Fibroblast of the aortic adventitia (primary cell): ENCODE measurements around the gene EEF1AKMT3. TPM values are rescaled to one million over a fixed set of nuclear protein-coding genes. Genes with fewer than 3 reads are reported as not detected.

Source experiments
- DNase-seq: peaks from one replicate; pipeline ENCODE4 v3.0.0-alpha.2; 2010; ENCODE audit warnings: low read depth
- H3K4me3 ChIP-seq: 2 replicates; pipeline ENCODE4 v1.5.1; 2011; ENCODE audit warnings: low read depth, mild to moderate bottlenecking, control low read depth, low read length, moderate library complexity
- CTCF ChIP-seq: IDR thresholded peaks from 2 replicates; pipeline ENCODE4 v1.5.1; 2011; ENCODE audit warnings: mild to moderate bottlenecking, low read length, control low read depth, inconsistent platforms; ENCODE audit not compliant: insufficient read depth
- total RNA-seq: library from RNA; depleted of rRNA; stranded (reverse); fragments of >200 nt; gene quantifications from 2 replicates; pipeline ENCODE4 v1.2.3, GENCODE V29; 2012; ENCODE audit warnings: low replicate concordance

EEF1AKMT3 gene
- total RNA-seq, 1 donor = 6.6 TPM

GRCh38 chr12:57752668-57753000 lies 19.8 kb upstream of the EEF1AKMT3 start:
- peak overlapping the region; percentile 48 for H3K4me3 ChIP-seq
- TF ChIP-seq CTCF = no peak
- no peak for DNase-seq

DNA sequence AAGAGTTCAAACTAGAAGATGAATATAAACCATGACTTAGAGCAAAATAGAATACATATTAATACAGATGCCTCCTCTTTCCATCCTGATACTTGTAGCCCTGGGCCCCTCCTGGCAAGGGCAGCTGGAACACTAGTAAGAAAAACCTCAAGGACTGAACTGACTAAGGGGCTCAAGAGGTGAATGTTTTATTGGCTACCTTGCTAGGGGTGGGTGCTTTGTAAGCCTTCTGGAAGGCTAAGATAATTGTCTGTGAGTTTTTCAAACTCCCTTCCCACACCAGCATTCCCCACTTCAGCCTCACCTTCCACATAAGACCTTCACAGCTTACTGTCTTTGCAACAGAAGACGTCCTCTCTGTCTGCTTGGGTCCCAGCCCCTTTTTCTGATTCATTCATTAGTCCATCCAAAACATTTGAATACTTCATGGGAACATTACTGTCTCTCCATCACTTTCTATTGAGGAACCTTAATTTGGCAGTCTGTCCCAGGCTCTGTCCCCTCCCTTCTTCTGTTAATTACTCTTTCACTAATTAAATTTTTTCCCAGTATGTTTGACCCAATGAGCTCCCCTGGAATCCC lies 18.6 kb upstream of the EEF1AKMT3 start:
- no peak for DNase-seq
- no peak for TF ChIP-seq CTCF
- H3K4me3 ChIP-seq = no peak overlapping the region

DNA sequence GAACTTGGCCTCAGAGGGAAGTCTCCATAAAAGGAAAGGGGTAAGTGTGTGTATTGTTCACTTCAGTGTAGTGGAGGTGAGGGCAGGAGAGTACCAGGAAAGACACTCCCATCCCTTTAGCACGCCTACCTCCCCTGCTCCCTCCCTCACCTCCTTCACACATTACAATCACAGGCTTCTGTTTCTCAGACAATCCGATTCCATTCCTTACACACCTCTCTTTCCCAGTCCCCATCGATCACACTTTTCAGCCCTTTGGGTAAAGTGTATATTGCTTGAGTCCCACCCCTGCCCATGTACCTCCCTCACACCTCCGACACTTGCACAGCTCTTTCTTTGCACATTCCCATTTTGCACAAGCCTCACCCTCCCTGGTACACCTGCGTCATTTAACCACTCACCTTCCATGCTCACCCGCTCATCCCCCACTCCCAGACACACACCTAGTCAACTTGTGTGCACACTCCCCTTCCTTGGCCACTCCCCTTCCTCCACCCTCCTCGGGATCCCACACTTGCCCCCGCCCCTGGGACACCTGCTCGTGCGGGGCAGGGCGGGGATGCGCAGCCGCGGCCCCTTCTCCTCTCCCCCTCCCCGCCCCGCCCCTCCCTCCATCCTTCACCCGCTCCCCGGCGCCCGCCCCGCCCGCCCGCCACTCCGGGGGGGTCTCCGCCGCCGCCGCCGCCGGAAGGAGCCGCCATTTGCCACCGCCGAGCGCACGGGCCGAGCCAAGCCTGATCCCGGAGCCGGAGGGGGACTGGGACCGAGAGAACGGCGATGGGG lies 17.8 kb upstream of the EEF1AKMT3 start, which contains the start of gene MARCHF9:
Gene MARCHF9 (plus strand): TSS at position 693 of the 783 bp plus-strand sequence. CDS start 426 bp downstream, outside the sequence.
- no peak for DNase-seq
- TF ChIP-seq CTCF = no peak

GRCh38 chr12:57755194-57755453 lies 17.3 kb upstream of the EEF1AKMT3 start:
- no peak for DNase-seq
- no peak for TF ChIP-seq CTCF
- H3K4me3 ChIP-seq = peak overlapping the region; percentile 65

More for the DNA sequence above, 17.8 kb upstream of the EEF1AKMT3 start, which contains the start of gene MARCHF9:
- peak within 1 kb of the TSS; percentile 65 for H3K4me3 ChIP-seq

DNA sequence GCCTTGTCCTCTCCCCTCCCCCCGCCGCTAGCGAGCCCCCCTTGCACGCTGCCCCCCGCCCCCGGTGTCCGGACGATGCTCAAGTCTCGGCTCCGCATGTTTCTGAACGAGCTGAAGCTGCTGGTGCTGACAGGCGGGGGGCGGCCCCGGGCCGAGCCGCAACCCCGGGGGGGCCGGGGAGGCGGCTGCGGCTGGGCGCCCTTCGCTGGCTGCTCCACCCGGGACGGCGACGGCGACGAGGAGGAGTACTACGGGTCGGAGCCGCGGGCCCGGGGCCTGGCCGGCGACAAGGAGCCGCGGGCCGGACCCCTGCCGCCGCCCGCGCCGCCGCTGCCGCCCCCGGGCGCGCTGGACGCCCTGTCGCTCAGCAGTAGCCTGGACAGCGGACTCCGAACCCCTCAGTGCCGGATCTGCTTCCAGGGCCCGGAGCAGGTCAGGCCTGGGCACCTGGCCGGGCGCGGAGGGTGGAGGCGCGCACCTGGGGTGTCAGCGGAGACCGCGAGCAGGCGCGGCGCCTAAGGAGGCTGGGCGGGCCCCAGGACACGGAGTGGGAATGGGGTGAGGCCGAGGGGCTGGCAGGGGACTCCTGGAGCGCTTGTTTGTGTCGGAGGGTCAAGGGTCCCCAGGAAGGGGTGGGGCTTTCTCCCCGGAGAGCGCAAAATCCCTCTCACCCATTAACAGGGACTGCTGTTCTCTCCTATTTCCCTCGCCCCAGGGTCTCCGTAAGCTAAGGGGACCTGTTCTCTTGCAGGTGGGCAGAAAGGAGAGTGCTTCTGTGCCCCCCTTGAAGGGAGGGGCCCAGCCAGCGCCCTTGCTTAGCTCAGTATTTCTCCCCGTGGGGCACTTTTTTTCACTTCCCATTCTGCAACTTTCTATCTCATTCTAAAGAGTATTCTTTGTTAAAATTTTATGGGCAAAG lies 16.7 kb upstream of the EEF1AKMT3 start:
- no peak for TF ChIP-seq CTCF
- no peak for DNase-seq
- peak overlapping the region; percentile 65 for H3K4me3 ChIP-seq

DNA sequence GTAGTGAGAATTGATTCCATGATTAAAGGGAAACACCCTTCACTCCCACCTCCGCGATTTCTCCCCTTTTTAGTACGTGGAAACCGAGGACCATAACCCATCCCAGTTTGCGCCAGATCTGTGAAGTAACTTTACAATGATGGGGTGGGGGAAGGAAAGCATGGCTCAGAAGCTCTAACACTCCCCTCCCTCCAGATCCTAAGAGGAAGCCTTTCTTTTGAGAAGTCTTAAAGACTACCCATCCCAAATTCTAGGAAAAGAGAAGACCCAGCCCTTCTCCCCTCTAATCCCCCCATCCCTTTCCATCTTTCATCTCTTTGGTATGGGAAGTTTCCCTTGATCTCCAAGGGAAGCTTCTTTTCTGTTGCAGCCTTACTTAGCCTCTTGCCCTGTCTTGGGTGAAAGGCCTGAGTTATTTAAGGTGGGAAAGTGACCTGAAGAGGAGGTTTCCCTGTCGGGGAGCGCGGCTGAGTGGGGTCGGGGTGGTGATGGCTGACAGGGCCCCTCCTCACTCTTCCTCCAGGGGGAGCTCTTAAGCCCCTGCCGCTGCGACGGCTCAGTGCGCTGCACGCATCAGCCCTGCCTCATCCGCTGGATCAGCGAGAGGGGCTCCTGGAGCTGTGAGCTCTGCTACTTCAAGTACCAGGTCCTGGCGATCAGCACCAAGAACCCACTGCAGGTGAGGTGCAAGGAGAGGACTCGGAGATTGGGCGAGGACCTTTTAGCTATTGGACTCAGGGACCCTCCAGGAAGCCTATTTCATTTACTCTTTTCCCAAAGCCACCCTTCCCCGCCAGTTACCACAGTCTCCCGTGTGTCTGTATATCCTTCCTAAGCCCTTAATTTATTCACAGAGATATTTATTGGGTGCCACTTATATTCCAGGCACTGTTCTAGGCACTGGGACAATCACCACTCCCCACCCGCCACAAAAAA lies 15.7 kb upstream of the EEF1AKMT3 start:
- no peak for DNase-seq
- TF ChIP-seq CTCF = peak; percentile 37
- no peak overlapping the region for H3K4me3 ChIP-seq
